GM12878 (cell line): ENCODE results near the gene MAPK8IP1. TPM values are rescaled to one million over a fixed set of nuclear protein-coding genes. Genes with fewer than 3 reads are reported as not detected.

ENCODE experiments used
- ATAC-seq: fragments of 200-7000 bp; cut with Tn5 transposase; 3 replicates; pipeline ENCODE4 v1.9.1; 2020; ENCODE audit warnings: mild to moderate bottlenecking, moderate library complexity
- BruUV-seq: library from RNA; stranded (reverse); fragments of 400-500 nt; replicated peaks from 2 replicates; lab custom pipeline; 2021; lab: Mats Ljungman, UMichigan
- CTCF ChIA-PET: fragments of 300-600 bp; sonication (Branson Sonifier 250); formaldehyde crosslinking; extraction: SDS; loops from one replicate; lab custom pipeline; 2021; ENCODE audit warnings: inconsistent platforms; lab: Yijun Ruan, JAX
- POLR2A ChIA-PET: fragments of 350-600 bp; formaldehyde crosslinking; extraction: SDS; loops from one replicate; lab custom pipeline; 2021; ENCODE audit warnings: inconsistent platforms; lab: Charles Lee
- RAD21 ChIA-PET: fragments of 300-600 bp; sonication (Branson Sonifier 250); formaldehyde crosslinking; loops from one replicate; lab custom pipeline; 2023; ENCODE audit warnings: antibody characterized with exemption; ENCODE audit not compliant: unreplicated experiment; lab: Charles Lee
- SMC1A ChIA-PET: fragments of 300-600 bp; sonication (Branson Sonifier 250); formaldehyde crosslinking; loops from one replicate; lab custom pipeline; 2023; ENCODE audit not compliant: unreplicated experiment, uncharacterized antibody; lab: Charles Lee
- DNase-seq: peaks from one replicate; pipeline ENCODE4 v3.0.0-alpha.2; 2011; ENCODE audit warnings: low read depth, low spot score
- FAIRE-seq: peaks from 3 replicates; lab custom pipeline; 2011; peaks lifted over from hg19 to GRCh38; lab: Jason Lieb, UNC
- H2AFZ ChIP-seq: 2 replicates; pipeline ENCODE4 v1.6.0; 2011; ENCODE audit warnings: low read depth, low read length, control low read depth; ENCODE audit not compliant: control insufficient read depth
- H3K27ac ChIP-seq: 2 replicates; pipeline ENCODE4 v1.5.1; 2011; ENCODE audit warnings: control low read depth; ENCODE audit not compliant: control insufficient read depth, insufficient read depth
- H3K27me3 ChIP-seq, 2 experiments: replicated peaks in 1 of 2; 2 replicates each; pipeline versions ENCODE4 v1.6.0 to v1.6.1; 2011; ENCODE audit warnings: low read length in 1 of 2; ENCODE audit not compliant: control insufficient read depth in 2 of 2, insufficient read depth in 2 of 2
- H3K36me3 ChIP-seq, 2 experiments: 2 replicates each; pipeline ENCODE4 v1.5.1; 2011; ENCODE audit warnings: low read length in 1 of 2; ENCODE audit not compliant: control insufficient read depth in 2 of 2, insufficient read depth in 2 of 2
- H3K4me1 ChIP-seq: 2 replicates; pipeline ENCODE4 v1.6.1; 2011; ENCODE audit warnings: mild to moderate bottlenecking, low read length, moderate library complexity, mixed read lengths; ENCODE audit not compliant: control insufficient read depth, insufficient read depth
- H3K4me2 ChIP-seq: 2 replicates; pipeline ENCODE4 v1.6.0; 2011; ENCODE audit warnings: control low read depth; ENCODE audit not compliant: control insufficient read depth, insufficient read depth
- H3K4me3 ChIP-seq: fragments of 200-600 bp; sonication (generic); 2 replicates; pipeline ENCODE4 v1.5.1; 2016
- H3K79me2 ChIP-seq: 2 replicates; pipeline ENCODE4 v1.6.0; 2011; ENCODE audit warnings: low read length; ENCODE audit not compliant: control insufficient read depth, insufficient read depth
- H3K9ac ChIP-seq: 2 replicates; pipeline ENCODE4 v1.8.0; 2011; ENCODE audit warnings: low read length, control low read depth, mixed read lengths; ENCODE audit not compliant: control insufficient read depth, insufficient read depth
- H3K9me3 ChIP-seq: replicated peaks from 3 replicates; pipeline ENCODE4 v1.5.1; 2011; ENCODE audit warnings: mild to moderate bottlenecking, low read length; ENCODE audit not compliant: control insufficient read depth, insufficient read depth
- H4K20me1 ChIP-seq: 2 replicates; pipeline ENCODE4 v1.6.0; 2011; ENCODE audit not compliant: control insufficient read depth, insufficient read depth
- BCL11A ChIP-seq: IDR thresholded peaks from 2 replicates; pipeline ENCODE4 v1.6.1; 2011; ENCODE audit warnings: low read depth, low read length
- BRCA1 ChIP-seq: IDR thresholded peaks from 2 replicates; pipeline ENCODE4 v1.6.1; 2011; ENCODE audit warnings: low read depth, low read length, improper control_type of control experiment
- CHD2 ChIP-seq: IDR thresholded peaks from 2 replicates; pipeline ENCODE4 v1.6.1; 2011; ENCODE audit warnings: low read depth, low read length, improper control_type of control experiment, borderline replicate concordance
- CREB1 ChIP-seq: IDR thresholded peaks from 2 replicates; pipeline ENCODE4 v1.6.1; 2012; ENCODE audit warnings: low read depth, mild to moderate bottlenecking, inconsistent platforms
- E2F8 ChIP-seq: fragments of 450-650 bp; IDR thresholded peaks from 2 replicates; pipeline ENCODE4 v1.6.1; 2018; ENCODE audit warnings: mild to moderate bottlenecking, low read depth, moderate library complexity; ENCODE audit not compliant: partially characterized antibody
- FOXM1 ChIP-seq: IDR thresholded peaks from 2 replicates; pipeline ENCODE4 v1.6.1; 2012; ENCODE audit warnings: low read depth, mild to moderate bottlenecking, inconsistent platforms, low read length, moderate library complexity
- HDGF ChIP-seq: fragments of 450-650 bp; IDR thresholded peaks from 2 replicates; pipeline ENCODE4 v1.6.1; 2016; ENCODE audit warnings: antibody characterized with exemption
- MXI1 ChIP-seq: fragments of 150-350 bp; IDR thresholded peaks from 2 replicates; pipeline ENCODE4 v1.6.1; 2011; ENCODE audit warnings: low read depth, mild to moderate bottlenecking, inconsistent platforms, low read length, improper control_type of control experiment
- MYB ChIP-seq: fragments of 150-350 bp; IDR thresholded peaks from 2 replicates; pipeline ENCODE4 v1.6.1; 2014; ENCODE audit warnings: mild to moderate bottlenecking, low read depth, low read length, borderline replicate concordance
- NR2C1 ChIP-seq: fragments of 450-650 bp; IDR thresholded peaks from 2 replicates; pipeline ENCODE4 v1.6.1; 2017; ENCODE audit warnings: antibody characterized with exemption, mild to moderate bottlenecking, moderate library complexity
- POLR2AphosphoS2 ChIP-seq: IDR thresholded peaks from 2 replicates; pipeline ENCODE4 v1.6.1; 2011; ENCODE audit warnings: low read depth, mild to moderate bottlenecking, low read length, improper control_type of control experiment, moderate library complexity
- TCF12 ChIP-seq: IDR thresholded peaks from 2 replicates; pipeline ENCODE4 v1.6.1; 2011; ENCODE audit warnings: low read depth, mild to moderate bottlenecking, low read length
- YBX1 ChIP-seq: fragments of 450-650 bp; IDR thresholded peaks from 2 replicates; pipeline ENCODE4 v1.6.1; 2016; ENCODE audit warnings: antibody characterized with exemption
- ZNF24 ChIP-seq: fragments of 450-650 bp; IDR thresholded peaks from 2 replicates; pipeline ENCODE4 v1.6.1; 2017; ENCODE audit warnings: antibody characterized with exemption, mild to moderate bottlenecking
- WGBS: methylation state at CpG from one replicate; pipeline ENCODE4 v1.1.6; 2016; ENCODE audit warnings: low lambda C conversion rate; ENCODE audit not compliant: insufficient replicate concordance, insufficient coverage; ENCODE audit errors: missing lambda C conversion rate; 5-methylcytosine and 5-hydroxymethylcytosine counted together
- in situ Hi-C: fragments of 300-500 bp; cut with MboI; formaldehyde crosslinking; loops from 9 replicates; pipeline ENCODE4 v1.14.3; 2018; ENCODE audit warnings: mixed read lengths
- intact Hi-C: fragments of 100-400 bp; cut with micrococcal nuclease; formaldehyde crosslinking; loops from one replicate; pipeline ENCODE4 v1.14.2; 2022; ENCODE audit not compliant: unreplicated experiment
- polyA plus RNA-seq, 11 experiments: library from polyadenylated mRNA; depleted of rRNA in 4 of 11; unstranded in 6 of 11; stranded (reverse) in 5 of 11; fragments of >200 nt; fragmentation: Nextera tagmentation in 4 of 11; fragmentation: Illumina TruSeq in 1 of 11; extraction: Ambion mirVana in 4 of 11; extraction: Trizol in 1 of 11; gene quantifications; 1 replicate in 1 of 11; 2 replicates in 10 of 11; pipeline versions ENCODE4 v1.2.1 to v1.2.3, GENCODE V29; 2011 to 2016; ENCODE audit warnings: inconsistent platforms in 2 of 11, missing spikeins in 2 of 11, low read depth in 1 of 11
- total RNA-seq, 4 experiments: library from RNA; depleted of rRNA in 3 of 4; stranded (reverse); fragments of >200 nt in 3 of 4; fragmentation: Illumina TruSeq in 1 of 4; extraction: Trizol in 1 of 4; gene quantifications; 2 replicates each; pipeline versions ENCODE4 v1.2.1 to v1.2.3, GENCODE V29; 2013 to 2021
- TF ChIP-seq, protein P1 (sequence below): fragments of 450-650 bp; formaldehyde crosslinking; IDR thresholded peaks from 2 replicates; pipeline ENCODE4 v1.4.0; 2022; ENCODE audit warnings: mild to moderate bottlenecking, moderate library complexity
- TF ChIP-seq, protein P2 (sequence below): fragments of 450-650 bp; IDR thresholded peaks from 2 replicates; pipeline ENCODE4 v1.6.1; 2014; ENCODE audit warnings: mild to moderate bottlenecking

MAPK8IP1 gene
- total and polyA plus RNA-seq, 10 of the 15 experiments (the other 5 are each of a cell fraction or from before 2014, with no cell fraction given) = 0.04 to 0.44 (median 0.11) TPM; not detected in 2

DNA sequence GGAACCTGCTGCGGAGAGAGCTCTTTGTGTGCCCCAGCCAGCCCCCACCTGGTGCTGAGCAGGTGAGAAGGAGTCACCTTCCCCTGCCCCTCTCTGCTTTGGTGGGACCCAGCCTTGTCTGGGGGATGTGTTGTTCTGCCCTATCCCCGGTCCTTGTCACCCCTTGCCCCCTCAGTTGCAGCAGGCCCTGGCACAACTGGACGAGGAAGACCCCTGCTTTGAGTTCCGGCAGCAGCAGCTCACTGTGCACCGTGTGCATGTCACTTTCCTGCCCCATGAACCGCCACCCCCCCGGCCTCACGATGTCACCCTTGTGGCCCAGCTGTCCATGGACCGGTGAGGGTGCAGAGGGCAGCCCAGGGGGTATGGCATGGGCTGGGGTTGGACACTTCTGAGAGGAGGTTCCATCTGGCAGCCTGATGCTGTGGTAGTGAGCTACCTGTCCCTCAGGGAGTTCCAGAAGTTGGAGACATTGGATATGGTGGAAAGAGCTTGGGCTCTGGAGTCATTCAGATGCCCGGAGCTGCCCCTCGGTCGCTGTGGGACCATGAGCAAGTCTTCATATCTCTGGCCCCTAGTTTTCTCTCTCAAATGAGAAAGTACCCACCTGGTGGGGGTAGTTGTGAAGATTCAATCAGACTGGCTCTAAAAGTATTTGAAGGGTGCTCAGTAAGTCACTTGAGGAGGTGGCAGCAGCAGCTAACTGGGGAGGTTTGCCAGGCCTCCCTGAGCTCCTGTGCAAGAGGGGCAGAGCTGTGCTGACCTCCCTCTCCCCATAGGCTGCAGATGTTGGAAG is 41.3 kb downstream of the MAPK8IP1 start (continued):
- no peak for TF ChIP-seq MXI1

GRCh38 chr11:45927332-45927683 is 41.9 kb downstream of the MAPK8IP1 start:
- Histone ChIP-seq H3K27me3 (peaks cover 4 to 14% of the 10 kb centered on the region in 2 experiments; a peak in 3 of 4 replicates), H2AFZ (no peak overlapping the region), H3K36me3 (peaks cover 3 to 4% of the 10 kb centered on the region in 2 experiments; a peak in 1 of 4 replicates), H3K27ac (no peak overlapping the region), H3K4me1 (peaks cover 26% of the 10 kb centered on the region), H3K4me2 (no peak overlapping the region), H4K20me1 (peaks cover 6% of the 10 kb centered on the region), H3K79me2 (no peaks in the 10 kb centered on the region), H3K4me3 (no peak overlapping the region), H3K9ac (no peak overlapping the region), H3K9me3 (no peaks in the 10 kb centered on the region; the same call in 2 of the 3 replicates)
- WGBS = 65% methylated on average over 15 of the region's 15 CpGs
- ATAC-seq (no peak), DNase-seq (no peak), FAIRE-seq (no peak)
- CTCF ChIA-PET = interaction anchor here (1.4 to 1.5 kb wide), 2 partner anchors 38 to 84 kb away, joined by 3 to 7 read pairs; no protein-coding TSS in a partner anchor
- POLR2A ChIA-PET = interaction anchor here (0.8 to 1.5 kb wide), 2 partner anchors 9 to 11 kb away, joined by 3 to 6 read pairs; partner anchors contain the start of gene PEX16
- BruUV-seq = no TSS peak
- SMC1A ChIA-PET = no interaction called here
- in situ Hi-C loops = no loop called here
- intact Hi-C loops = no loop called here
- RAD21 ChIA-PET = no interaction called here
- TF ChIP-seq, protein P1, sequence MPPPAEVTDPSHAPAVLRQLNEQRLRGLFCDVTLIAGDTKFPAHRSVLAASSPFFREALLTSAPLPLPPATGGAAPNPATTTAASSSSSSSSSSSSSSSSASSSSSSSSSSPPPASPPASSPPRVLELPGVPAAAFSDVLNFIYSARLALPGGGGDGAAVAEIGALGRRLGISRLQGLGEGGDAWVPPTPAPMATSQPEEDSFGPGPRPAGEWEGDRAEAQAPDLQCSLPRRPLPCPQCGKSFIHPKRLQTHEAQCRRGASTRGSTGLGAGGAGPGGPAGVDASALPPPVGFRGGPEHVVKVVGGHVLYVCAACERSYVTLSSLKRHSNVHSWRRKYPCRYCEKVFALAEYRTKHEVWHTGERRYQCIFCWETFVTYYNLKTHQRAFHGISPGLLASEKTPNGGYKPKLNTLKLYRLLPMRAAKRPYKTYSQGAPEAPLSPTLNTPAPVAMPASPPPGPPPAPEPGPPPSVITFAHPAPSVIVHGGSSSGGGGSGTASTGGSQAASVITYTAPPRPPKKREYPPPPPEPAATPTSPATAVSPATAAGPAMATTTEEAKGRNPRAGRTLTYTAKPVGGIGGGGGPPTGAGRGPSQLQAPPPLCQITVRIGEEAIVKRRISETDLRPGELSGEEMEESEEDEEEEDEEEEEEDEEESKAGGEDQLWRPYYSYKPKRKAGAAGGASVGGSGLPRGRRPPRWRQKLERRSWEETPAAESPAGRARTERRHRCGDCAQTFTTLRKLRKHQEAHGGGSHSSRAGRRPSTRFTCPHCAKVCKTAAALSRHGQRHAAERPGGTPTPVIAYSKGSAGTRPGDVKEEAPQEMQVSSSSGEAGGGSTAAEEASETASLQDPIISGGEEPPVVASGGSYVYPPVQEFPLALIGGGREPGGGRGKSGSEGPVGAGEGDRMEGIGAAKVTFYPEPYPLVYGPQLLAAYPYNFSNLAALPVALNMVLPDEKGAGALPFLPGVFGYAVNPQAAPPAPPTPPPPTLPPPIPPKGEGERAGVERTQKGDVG (CRISPR knock-in tag) = no peak
- no peak for TF ChIP-seq BCL11A
- TF ChIP-seq CHD2 = no peak
- no peak for TF ChIP-seq BRCA1
- TF ChIP-seq MYB = no peak
- no peak for TF ChIP-seq TCF12
- TF ChIP-seq ZNF24 = no peak
- no peak for TF ChIP-seq CREB1
- TF ChIP-seq HDGF = no peak
- no peak for TF ChIP-seq YBX1
- no peak for TF ChIP-seq NR2C1
- no peak for TF ChIP-seq FOXM1
- no peak for TF ChIP-seq POLR2AphosphoS2
- TF ChIP-seq, protein P2, sequence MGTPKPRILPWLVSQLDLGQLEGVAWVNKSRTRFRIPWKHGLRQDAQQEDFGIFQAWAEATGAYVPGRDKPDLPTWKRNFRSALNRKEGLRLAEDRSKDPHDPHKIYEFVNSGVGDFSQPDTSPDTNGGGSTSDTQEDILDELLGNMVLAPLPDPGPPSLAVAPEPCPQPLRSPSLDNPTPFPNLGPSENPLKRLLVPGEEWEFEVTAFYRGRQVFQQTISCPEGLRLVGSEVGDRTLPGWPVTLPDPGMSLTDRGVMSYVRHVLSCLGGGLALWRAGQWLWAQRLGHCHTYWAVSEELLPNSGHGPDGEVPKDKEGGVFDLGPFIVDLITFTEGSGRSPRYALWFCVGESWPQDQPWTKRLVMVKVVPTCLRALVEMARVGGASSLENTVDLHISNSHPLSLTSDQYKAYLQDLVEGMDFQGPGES = no peak
- no peak for TF ChIP-seq E2F8
